Epithelial cell of proximal tubule (primary cell): ENCODE measurements around the gene CDK19. TPM values are rescaled to one million over a fixed set of nuclear protein-coding genes. Genes with fewer than 3 reads are reported as not detected.

Source experiments
- DNase-seq: peaks from one replicate; pipeline ENCODE4 v3.0.0-alpha.2; 2011; ENCODE audit warnings: low read depth
- H3K4me3 ChIP-seq: 2 replicates; pipeline ENCODE4 v1.5.1; 2011; ENCODE audit warnings: low read depth, mild to moderate bottlenecking, low read length
- CTCF ChIP-seq: conservative IDR thresholded peaks from 2 replicates; pipeline ENCODE4 v1.5.1; 2012; ENCODE audit warnings: low read depth, mild to moderate bottlenecking, low read length
- total RNA-seq: library from RNA; depleted of rRNA; stranded (reverse); fragments of >200 nt; gene quantifications from 2 replicates; pipeline ENCODE4 v1.2.3, GENCODE V29; 2015

The CDK19 gene
- total RNA-seq, 1 donor from 2014 or later: 6.3 TPM

GRCh38 chr6:110665600-110665999 is 149.7 kb downstream of the CDK19 start:
- H3K4me3 ChIP-seq: no peak overlapping the region
- DNase-seq: no peak
- no peak for TF ChIP-seq CTCF

- no peak for TF ChIP-seq CTCF
- no peak overlapping the region for H3K4me3 ChIP-seq
- no peak for DNase-seq
Observed at GRCh38 chr6:110664933-110665332, 150.3 kb downstream of the CDK19 start.

GRCh38 chr6:110662490-110663211 is 152.6 kb downstream of the CDK19 start:
- no peak for DNase-seq
- no peak overlapping the region for H3K4me3 ChIP-seq
- no peak for TF ChIP-seq CTCF

GRCh38 chr6:110661414-110661813 is 153.9 kb downstream of the CDK19 start:
- no peak overlapping the region for H3K4me3 ChIP-seq
- no peak for DNase-seq
- TF ChIP-seq CTCF: no peak

GRCh38 chr6:110660066-110660655 is 155.1 kb downstream of the CDK19 start:
- H3K4me3 ChIP-seq: no peak overlapping the region
- no peak for DNase-seq
- TF ChIP-seq CTCF: no peak

- TF ChIP-seq CTCF: no peak
- DNase-seq: no peak
- no peak overlapping the region for H3K4me3 ChIP-seq
Observed at GRCh38 chr6:110658631-110659211, 156.5 kb downstream of the CDK19 start.
